Measurements from ENCODE around the gene RNF144A.

- no peak for TF ChIP-seq CTCF (conservative IDR thresholded peaks at IDR 0.05; ENCODE audit: low read depth, low read length)
- no peak for TF ChIP-seq EZH2 (IDR thresholded peaks at IDR 0.05; ENCODE audit: borderline replicate concordance, low read depth, low read length, poor library complexity, severe bottlenecking)
Observed at GRCh38 chr2:6960659-6961058, 43.4 kb downstream of the RNF144A start.

Measured in A673 (cell line).